K562 (cell line): ENCODE data around the gene NEU1. TPM values are rescaled to one million over a fixed set of nuclear protein-coding genes. Genes with fewer than 3 reads are reported as not detected.
A peak's percentile ranks its signal among the peaks of the same experiment; 100 is the strongest.

Source experiments
- CBFB ChIP-seq: sonication (generic); formaldehyde crosslinking; IDR thresholded peaks from 2 replicates; pipeline ENCODE4 v1.4.0; 2020; ENCODE audit warnings: mild to moderate bottlenecking, missing genetic modification reagents
- CHCHD3 ChIP-seq: fragments of 250-450 bp; sonication (Bioruptor Pico); IDR thresholded peaks from 2 replicates; pipeline ENCODE4 v2.1.2; 2022; ENCODE audit warnings: mild to moderate bottlenecking
- HDAC1 ChIP-seq, 2 experiments: fragments of 450-650 bp; IDR thresholded peaks; 2 replicates each; pipeline ENCODE4 v1.6.1; 2016 to 2017; ENCODE audit warnings: inconsistent platforms in 1 of 2, mild to moderate bottlenecking in 1 of 2, moderate library complexity in 1 of 2
- RAD51 ChIP-seq: fragments of 450-650 bp; IDR thresholded peaks from 2 replicates; pipeline ENCODE4 v1.7.1; 2016; ENCODE audit warnings: low read depth, mild to moderate bottlenecking, borderline replicate concordance
- RBM14 ChIP-seq: fragments of 200-400 bp; formaldehyde crosslinking; IDR thresholded peaks from 2 replicates; pipeline ENCODE4 v1.6.1; 2018; ENCODE audit warnings: low read depth, mild to moderate bottlenecking, low read length, moderate library complexity, borderline replicate concordance; ENCODE audit not compliant: insufficient read depth
- YY1 ChIP-seq, 3 experiments: IDR thresholded peaks; 2 replicates each; pipeline ENCODE4 v1.6.1; 2011; ENCODE audit warnings: low read length in 2 of 3, mild to moderate bottlenecking in 2 of 3, moderate library complexity in 2 of 3, borderline replicate concordance in 1 of 3, control low read depth in 1 of 3, low read depth in 1 of 3; ENCODE audit not compliant: insufficient read depth in 3 of 3, insufficient replicate concordance in 2 of 3, control insufficient read depth in 1 of 3, insufficient read length in 1 of 3; ENCODE audit errors: extremely low read depth in 1 of 3
- ZNF445 ChIP-seq: fragments of 250-450 bp; sonication (Bioruptor Pico); IDR thresholded peaks from 2 replicates; pipeline ENCODE4 v1.4.0; 2020; ENCODE audit warnings: low read depth, mild to moderate bottlenecking, moderate library complexity
- ZNF695 ChIP-seq: fragments of 450-650 bp; formaldehyde crosslinking; IDR thresholded peaks from 2 replicates; pipeline ENCODE4 v1.4.0; 2020; ENCODE audit warnings: mild to moderate bottlenecking, moderate library complexity
- polyA plus RNA-seq, 8 experiments: library from polyadenylated mRNA; depleted of rRNA in 4 of 8; stranded (reverse) in 5 of 8; unstranded in 3 of 8; fragments of >200 nt; fragmentation: Nextera tagmentation in 2 of 8; fragmentation: Illumina TruSeq in 1 of 8; extraction: Ambion mirVana in 2 of 8; extraction: Trizol in 1 of 8; gene quantifications; 2 replicates each; pipeline versions ENCODE4 v1.2.1 to v1.2.3, GENCODE V29; 2011 to 2014; ENCODE audit warnings: inconsistent platforms in 1 of 8, missing spikeins in 1 of 8
- total RNA-seq, 7 experiments: library from RNA; depleted of rRNA in 6 of 7; stranded (reverse); fragments of >200 nt in 6 of 7; fragmentation: Illumina TruSeq in 2 of 7; extraction: Trizol in 2 of 7; gene quantifications; 2 replicates each; pipeline versions ENCODE4 v1.2.1 to v1.2.3, GENCODE V29; 2011 to 2021; ENCODE audit warnings: low replicate concordance in 1 of 7
- TF ChIP-seq, protein P1 (sequence below): fragments of 150-350 bp; IDR thresholded peaks from 2 replicates; pipeline ENCODE4 v1.6.1; 2014; ENCODE audit warnings: low read depth, mild to moderate bottlenecking, low read length, borderline replicate concordance
- TF ChIP-seq, protein P2 (sequence below), 3 experiments: fragments of 200-800 bp in 1 of 3; sonication (Bioruptor generic) in 1 of 3; sonication (generic) in 1 of 3; formaldehyde crosslinking in 1 of 3; IDR thresholded peaks; 2 replicates each; pipeline versions ENCODE4 v1.6.1 to v1.8.0; 2016 to 2022; ENCODE audit warnings: mild to moderate bottlenecking in 2 of 3, missing compliant biosample characterization in 2 of 3, missing genetic modification characterization in 2 of 3, missing genetic modification reagents in 1 of 3
- TF ChIP-seq, protein P3 (sequence below): sonication (generic); formaldehyde crosslinking; IDR thresholded peaks from 2 replicates; pipeline ENCODE4 v1.8.0; 2022; ENCODE audit warnings: mild to moderate bottlenecking, missing genetic modification reagents
- TF ChIP-seq, protein P4 (sequence below): fragments of 450-650 bp; IDR thresholded peaks from 2 replicates; pipeline ENCODE4 v1.6.1; 2016; ENCODE audit warnings: borderline replicate concordance
- TF ChIP-seq, protein P5 (sequence below): sonication (generic); formaldehyde crosslinking; IDR thresholded peaks from 2 replicates; pipeline ENCODE4 v1.8.1; 2023; ENCODE audit warnings: missing genetic modification reagents, mild to moderate bottlenecking, borderline replicate concordance

Gene NEU1
- total and polyA plus RNA-seq, 9 of the 15 experiments (the other 6 are each of a cell fraction or from before 2014, with no cell fraction given), result 14.8 to 67.8 (median 51.0) TPM

DNA sequence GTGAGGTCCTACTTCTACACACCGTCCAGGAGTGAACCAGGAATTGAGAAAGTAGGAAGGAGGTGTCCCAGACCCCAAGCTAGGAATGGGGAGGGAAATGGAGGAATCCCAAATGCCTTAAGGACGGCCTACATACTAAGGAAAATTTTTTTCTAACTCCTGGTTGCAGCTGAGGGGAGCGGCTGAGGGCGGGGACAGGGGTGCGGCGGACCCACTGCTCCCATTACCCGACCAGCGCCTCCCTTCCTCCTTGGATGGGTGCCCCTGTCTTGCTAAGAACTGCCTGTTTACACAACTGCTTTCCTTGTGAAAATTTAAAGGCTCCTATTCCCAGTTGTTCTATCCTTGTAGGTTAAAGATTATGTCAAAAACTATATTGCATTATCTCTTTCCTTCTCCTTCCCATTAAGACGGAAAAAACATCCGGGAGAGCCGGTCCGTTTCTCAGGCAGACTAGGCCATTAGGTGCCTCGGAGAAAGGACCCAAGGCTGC, 35.8 kb downstream of the NEU1 start (continued):
- TF ChIP-seq, protein P1, sequence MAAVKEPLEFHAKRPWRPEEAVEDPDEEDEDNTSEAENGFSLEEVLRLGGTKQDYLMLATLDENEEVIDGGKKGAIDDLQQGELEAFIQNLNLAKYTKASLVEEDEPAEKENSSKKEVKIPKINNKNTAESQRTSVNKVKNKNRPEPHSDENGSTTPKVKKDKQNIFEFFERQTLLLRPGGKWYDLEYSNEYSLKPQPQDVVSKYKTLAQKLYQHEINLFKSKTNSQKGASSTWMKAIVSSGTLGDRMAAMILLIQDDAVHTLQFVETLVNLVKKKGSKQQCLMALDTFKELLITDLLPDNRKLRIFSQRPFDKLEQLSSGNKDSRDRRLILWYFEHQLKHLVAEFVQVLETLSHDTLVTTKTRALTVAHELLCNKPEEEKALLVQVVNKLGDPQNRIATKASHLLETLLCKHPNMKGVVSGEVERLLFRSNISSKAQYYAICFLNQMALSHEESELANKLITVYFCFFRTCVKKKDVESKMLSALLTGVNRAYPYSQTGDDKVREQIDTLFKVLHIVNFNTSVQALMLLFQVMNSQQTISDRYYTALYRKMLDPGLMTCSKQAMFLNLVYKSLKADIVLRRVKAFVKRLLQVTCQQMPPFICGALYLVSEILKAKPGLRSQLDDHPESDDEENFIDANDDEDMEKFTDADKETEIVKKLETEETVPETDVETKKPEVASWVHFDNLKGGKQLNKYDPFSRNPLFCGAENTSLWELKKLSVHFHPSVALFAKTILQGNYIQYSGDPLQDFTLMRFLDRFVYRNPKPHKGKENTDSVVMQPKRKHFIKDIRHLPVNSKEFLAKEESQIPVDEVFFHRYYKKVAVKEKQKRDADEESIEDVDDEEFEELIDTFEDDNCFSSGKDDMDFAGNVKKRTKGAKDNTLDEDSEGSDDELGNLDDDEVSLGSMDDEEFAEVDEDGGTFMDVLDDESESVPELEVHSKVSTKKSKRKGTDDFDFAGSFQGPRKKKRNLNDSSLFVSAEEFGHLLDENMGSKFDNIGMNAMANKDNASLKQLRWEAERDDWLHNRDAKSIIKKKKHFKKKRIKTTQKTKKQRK, result no peak
- TF ChIP-seq RAD51, result no peak
- TF ChIP-seq CHCHD3 (CRISPR knock-in tag), result no peak
- no peak for TF ChIP-seq ZNF445 (CRISPR knock-in tag)
- TF ChIP-seq, protein P2, sequence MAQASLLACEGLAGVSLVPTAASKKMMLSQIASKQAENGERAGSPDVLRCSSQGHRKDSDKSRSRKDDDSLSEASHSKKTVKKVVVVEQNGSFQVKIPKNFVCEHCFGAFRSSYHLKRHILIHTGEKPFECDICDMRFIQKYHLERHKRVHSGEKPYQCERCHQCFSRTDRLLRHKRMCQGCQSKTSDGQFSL (CRISPR knock-in tag; IDR thresholded peaks at IDR 0.05), result no peak
- TF ChIP-seq, protein P2 (tag; IDR thresholded peaks at IDR 0.05), result no peak
- no peak for TF ChIP-seq RBM14
- no peak for TF ChIP-seq CBFB (CRISPR knock-in tag)
- TF ChIP-seq, protein P3, sequence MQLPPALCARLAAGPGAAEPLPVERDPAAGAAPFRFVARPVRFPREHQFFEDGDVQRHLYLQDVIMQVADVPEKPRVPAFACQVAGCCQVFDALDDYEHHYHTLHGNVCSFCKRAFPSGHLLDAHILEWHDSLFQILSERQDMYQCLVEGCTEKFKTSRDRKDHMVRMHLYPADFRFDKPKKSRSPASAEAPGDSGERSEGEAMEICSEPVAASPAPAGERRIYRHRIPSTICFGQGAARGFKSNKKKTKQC, result no peak
- TF ChIP-seq, protein P4, sequence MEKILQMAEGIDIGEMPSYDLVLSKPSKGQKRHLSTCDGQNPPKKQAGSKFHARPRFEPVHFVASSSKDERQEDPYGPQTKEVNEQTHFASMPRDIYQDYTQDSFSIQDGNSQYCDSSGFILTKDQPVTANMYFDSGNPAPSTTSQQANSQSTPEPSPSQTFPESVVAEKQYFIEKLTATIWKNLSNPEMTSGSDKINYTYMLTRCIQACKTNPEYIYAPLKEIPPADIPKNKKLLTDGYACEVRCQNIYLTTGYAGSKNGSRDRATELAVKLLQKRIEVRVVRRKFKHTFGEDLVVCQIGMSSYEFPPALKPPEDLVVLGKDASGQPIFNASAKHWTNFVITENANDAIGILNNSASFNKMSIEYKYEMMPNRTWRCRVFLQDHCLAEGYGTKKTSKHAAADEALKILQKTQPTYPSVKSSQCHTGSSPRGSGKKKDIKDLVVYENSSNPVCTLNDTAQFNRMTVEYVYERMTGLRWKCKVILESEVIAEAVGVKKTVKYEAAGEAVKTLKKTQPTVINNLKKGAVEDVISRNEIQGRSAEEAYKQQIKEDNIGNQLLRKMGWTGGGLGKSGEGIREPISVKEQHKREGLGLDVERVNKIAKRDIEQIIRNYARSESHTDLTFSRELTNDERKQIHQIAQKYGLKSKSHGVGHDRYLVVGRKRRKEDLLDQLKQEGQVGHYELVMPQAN, result no peak; the same call in 1 of the 2 replicates
- peak in 1 of 2 experiments; percentile 69; a peak in 1 of 4 replicates for TF ChIP-seq HDAC1 (IDR thresholded peaks at IDR 0.05)
- TF ChIP-seq, protein P5, sequence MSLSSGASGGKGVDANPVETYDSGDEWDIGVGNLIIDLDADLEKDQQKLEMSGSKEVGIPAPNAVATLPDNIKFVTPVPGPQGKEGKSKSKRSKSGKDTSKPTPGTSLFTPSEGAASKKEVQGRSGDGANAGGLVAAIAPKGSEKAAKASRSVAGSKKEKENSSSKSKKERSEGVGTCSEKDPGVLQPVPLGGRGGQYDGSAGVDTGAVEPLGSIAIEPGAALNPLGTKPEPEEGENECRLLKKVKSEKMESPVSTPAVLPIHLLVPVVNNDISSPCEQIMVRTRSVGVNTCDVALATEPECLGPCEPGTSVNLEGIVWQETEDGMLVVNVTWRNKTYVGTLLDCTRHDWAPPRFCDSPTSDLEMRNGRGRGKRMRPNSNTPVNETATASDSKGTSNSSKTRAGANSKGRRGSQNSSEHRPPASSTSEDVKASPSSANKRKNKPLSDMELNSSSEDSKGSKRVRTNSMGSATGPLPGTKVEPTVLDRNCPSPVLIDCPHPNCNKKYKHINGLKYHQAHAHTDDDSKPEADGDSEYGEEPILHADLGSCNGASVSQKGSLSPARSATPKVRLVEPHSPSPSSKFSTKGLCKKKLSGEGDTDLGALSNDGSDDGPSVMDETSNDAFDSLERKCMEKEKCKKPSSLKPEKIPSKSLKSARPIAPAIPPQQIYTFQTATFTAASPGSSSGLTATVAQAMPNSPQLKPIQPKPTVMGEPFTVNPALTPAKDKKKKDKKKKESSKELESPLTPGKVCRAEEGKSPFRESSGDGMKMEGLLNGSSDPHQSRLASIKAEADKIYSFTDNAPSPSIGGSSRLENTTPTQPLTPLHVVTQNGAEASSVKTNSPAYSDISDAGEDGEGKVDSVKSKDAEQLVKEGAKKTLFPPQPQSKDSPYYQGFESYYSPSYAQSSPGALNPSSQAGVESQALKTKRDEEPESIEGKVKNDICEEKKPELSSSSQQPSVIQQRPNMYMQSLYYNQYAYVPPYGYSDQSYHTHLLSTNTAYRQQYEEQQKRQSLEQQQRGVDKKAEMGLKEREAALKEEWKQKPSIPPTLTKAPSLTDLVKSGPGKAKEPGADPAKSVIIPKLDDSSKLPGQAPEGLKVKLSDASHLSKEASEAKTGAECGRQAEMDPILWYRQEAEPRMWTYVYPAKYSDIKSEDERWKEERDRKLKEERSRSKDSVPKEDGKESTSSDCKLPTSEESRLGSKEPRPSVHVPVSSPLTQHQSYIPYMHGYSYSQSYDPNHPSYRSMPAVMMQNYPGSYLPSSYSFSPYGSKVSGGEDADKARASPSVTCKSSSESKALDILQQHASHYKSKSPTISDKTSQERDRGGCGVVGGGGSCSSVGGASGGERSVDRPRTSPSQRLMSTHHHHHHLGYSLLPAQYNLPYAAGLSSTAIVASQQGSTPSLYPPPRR (CRISPR knock-in tag), result peak; percentile 86
- TF ChIP-seq ZNF695 (CRISPR knock-in tag), result no peak
- peak in 2 of 3 experiments; percentile 17 to 43 for TF ChIP-seq YY1 (IDR thresholded peaks at IDR 0.05; ENCODE audit: borderline replicate concordance in 1 of 3, control insufficient read depth in 1 of 3, extremely low read depth in 1 of 3, insufficient read depth in 3 of 3, insufficient read length in 1 of 3, insufficient replicate concordance in 2 of 3, low read depth in 1 of 3, low read length in 2 of 3)
